ENCODE data around the gene CREB3L1.

Gene CREB3L1

DNA sequence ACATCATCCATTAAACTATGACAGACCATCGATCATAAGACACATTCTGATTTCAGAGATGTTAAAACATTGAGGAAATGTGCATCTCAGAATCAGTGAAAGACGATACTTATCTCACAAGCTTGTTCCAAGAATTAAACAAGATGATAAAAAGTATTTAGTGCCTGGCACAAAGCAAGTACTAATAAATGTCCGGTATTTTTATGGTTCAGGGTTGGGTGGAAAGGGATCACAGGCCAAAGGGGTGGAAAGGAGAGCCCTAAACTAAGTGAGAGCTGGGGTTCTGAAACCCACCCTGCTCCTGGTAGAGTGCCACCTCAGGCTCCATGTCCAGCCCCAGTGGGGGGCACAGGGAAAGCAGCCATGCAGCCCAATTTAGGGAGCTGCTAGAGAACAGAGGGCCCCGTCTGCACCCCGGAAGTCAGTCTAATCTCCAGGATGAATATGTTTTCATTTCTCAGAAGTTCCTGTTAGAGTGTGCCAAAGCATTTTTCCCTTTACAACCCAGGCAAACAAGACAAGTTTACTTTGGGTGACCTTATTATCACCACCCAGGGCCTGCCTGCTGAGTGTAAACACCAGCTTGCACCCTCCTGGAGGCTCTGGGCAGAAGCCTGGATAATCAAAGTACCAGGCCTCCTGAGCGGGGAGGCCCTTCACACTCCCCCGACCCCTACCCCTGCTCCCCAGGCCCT is 3.8 kb upstream of the CREB3L1 start:
- ATAC-seq = no peak
- TF ChIP-seq ZFP30 (CRISPR knock-in tag; IDR thresholded peaks at IDR 0.05) = no peak
- TF ChIP-seq, protein P1, sequence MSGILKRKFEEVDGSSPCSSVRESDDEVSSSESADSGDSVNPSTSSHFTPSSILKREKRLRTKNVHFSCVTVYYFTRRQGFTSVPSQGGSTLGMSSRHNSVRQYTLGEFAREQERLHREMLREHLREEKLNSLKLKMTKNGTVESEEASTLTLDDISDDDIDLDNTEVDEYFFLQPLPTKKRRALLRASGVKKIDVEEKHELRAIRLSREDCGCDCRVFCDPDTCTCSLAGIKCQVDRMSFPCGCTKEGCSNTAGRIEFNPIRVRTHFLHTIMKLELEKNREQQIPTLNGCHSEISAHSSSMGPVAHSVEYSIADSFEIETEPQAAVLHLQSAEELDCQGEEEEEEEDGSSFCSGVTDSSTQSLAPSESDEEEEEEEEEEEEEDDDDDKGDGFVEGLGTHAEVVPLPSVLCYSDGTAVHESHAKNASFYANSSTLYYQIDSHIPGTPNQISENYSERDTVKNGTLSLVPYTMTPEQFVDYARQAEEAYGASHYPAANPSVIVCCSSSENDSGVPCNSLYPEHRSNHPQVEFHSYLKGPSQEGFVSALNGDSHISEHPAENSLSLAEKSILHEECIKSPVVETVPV (CRISPR knock-in tag; IDR thresholded peaks at IDR 0.05) = no peak

DNA sequence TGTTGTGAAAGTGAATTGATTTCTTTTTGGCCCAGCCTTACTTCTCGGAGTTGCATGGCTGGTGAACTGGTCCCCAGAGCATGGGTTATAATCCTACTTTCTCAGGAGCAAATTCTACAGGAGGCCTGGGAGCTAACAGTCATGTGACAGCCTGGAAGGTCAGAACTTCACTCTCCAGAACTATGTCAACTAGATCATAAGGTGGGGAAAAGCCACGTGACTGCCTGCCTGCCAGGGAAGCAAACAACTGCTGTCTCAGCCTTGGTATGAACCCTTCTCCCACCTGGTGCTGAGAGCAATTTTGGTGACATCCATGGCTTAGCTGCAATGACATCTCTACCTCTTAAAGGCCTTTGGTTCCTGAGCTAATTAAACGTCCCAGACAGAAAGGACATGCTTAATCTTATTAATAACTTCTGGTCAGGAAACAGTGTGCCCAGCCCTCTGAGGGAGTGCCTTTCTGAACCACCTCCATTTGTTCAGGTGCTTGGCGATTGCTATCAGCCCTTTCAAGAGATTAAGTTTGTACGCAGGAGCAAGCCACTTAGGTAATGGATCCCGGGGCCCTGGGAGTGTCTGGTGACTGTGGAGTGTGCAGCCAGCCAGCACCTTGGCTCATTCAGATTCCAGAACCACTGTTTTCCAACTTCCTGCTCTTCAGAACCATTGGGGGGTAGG is 1.4 kb upstream of the CREB3L1 start:
- no peak for ATAC-seq
- TF ChIP-seq ZC3H10 (CRISPR knock-in tag; IDR thresholded peaks at IDR 0.05) (no peak), ZFP30 (CRISPR knock-in tag; IDR thresholded peaks at IDR 0.05) (no peak), ZFP3 (CRISPR knock-in tag; IDR thresholded peaks at IDR 0.05) (no peak), ARNTL (CRISPR knock-in tag; IDR thresholded peaks at IDR 0.05; ENCODE audit: borderline replicate concordance, low read depth) (no peak), SNAI2 (CRISPR knock-in tag; IDR thresholded peaks at IDR 0.05) (no peak), ZNF565 (CRISPR knock-in tag; conservative IDR thresholded peaks at IDR 0.05; ENCODE audit: low read depth) (no peak), PPARA (CRISPR knock-in tag; IDR thresholded peaks at IDR 0.05; ENCODE audit: borderline replicate concordance) (no peak), GLIS3 (CRISPR knock-in tag; IDR thresholded peaks at IDR 0.05) (no peak)
- TF ChIP-seq, protein P2, sequence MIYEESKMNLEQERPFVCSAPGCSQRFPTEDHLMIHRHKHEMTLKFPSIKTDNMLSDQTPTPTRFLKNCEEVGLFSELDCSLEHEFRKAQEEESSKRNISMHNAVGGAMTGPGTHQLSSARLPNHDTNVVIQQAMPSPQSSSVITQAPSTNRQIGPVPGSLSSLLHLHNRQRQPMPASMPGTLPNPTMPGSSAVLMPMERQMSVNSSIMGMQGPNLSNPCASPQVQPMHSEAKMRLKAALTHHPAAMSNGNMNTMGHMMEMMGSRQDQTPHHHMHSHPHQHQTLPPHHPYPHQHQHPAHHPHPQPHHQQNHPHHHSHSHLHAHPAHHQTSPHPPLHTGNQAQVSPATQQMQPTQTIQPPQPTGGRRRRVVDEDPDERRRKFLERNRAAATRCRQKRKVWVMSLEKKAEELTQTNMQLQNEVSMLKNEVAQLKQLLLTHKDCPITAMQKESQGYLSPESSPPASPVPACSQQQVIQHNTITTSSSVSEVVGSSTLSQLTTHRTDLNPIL (CRISPR knock-in tag; IDR thresholded peaks at IDR 0.05; ENCODE audit: low read depth) = no peak
- TF ChIP-seq, protein P3, sequence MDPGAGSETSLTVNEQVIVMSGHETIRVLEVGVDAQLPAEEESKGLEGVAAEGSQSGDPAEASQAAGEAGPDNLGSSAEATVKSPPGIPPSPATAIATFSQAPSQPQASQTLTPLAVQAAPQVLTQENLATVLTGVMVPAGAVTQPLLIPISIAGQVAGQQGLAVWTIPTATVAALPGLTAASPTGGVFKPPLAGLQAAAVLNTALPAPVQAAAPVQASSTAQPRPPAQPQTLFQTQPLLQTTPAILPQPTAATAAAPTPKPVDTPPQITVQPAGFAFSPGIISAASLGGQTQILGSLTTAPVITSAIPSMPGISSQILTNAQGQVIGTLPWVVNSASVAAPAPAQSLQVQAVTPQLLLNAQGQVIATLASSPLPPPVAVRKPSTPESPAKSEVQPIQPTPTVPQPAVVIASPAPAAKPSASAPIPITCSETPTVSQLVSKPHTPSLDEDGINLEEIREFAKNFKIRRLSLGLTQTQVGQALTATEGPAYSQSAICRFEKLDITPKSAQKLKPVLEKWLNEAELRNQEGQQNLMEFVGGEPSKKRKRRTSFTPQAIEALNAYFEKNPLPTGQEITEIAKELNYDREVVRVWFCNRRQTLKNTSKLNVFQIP (CRISPR knock-in tag; IDR thresholded peaks at IDR 0.05; ENCODE audit: borderline replicate concordance, low read depth) = no peak
- TF ChIP-seq, protein P1 (CRISPR knock-in tag; IDR thresholded peaks at IDR 0.05) = no peak
- TF ChIP-seq, protein P4, sequence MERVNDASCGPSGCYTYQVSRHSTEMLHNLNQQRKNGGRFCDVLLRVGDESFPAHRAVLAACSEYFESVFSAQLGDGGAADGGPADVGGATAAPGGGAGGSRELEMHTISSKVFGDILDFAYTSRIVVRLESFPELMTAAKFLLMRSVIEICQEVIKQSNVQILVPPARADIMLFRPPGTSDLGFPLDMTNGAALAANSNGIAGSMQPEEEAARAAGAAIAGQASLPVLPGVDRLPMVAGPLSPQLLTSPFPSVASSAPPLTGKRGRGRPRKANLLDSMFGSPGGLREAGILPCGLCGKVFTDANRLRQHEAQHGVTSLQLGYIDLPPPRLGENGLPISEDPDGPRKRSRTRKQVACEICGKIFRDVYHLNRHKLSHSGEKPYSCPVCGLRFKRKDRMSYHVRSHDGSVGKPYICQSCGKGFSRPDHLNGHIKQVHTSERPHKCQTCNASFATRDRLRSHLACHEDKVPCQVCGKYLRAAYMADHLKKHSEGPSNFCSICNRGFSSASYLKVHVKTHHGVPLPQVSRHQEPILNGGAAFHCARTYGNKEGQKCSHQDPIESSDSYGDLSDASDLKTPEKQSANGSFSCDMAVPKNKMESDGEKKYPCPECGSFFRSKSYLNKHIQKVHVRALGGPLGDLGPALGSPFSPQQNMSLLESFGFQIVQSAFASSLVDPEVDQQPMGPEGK (CRISPR knock-in tag; IDR thresholded peaks at IDR 0.05; ENCODE audit: borderline replicate concordance) = no peak

DNA sequence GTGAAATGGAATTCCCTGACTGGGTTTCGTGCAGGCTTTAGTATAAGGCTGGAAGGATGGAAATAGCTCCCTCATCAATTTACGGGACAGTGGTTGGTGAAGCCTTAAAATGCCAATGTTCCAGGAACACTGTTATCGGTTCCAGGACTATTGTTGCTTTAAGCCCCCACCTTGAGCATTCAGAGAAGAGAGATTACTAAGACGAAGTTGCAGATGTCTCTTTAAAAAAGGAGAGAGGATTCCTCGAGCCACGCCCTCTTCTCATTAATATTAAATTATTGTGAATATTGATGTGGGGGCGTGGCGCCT is 195 bp upstream of the CREB3L1 start:
- peak; percentile 40 for ATAC-seq
- TF ChIP-seq PPARA (CRISPR knock-in tag; IDR thresholded peaks at IDR 0.05; ENCODE audit: borderline replicate concordance) (no peak), ZNF565 (CRISPR knock-in tag; conservative IDR thresholded peaks at IDR 0.05; ENCODE audit: low read depth) (no peak), OSR1 (CRISPR knock-in tag; IDR thresholded peaks at IDR 0.05) (no peak), RARB (CRISPR knock-in tag; IDR thresholded peaks at IDR 0.05) (no peak), ISL1 (CRISPR knock-in tag; IDR thresholded peaks at IDR 0.05) (no peak), SNAI2 (CRISPR knock-in tag; IDR thresholded peaks at IDR 0.05) (no peak), ZFP3 (CRISPR knock-in tag; IDR thresholded peaks at IDR 0.05) (no peak), CSDC2 (CRISPR knock-in tag; IDR thresholded peaks at IDR 0.05) (no peak), ZC3H10 (CRISPR knock-in tag; IDR thresholded peaks at IDR 0.05) (no peak), TOX (CRISPR knock-in tag; IDR thresholded peaks at IDR 0.05; ENCODE audit: borderline replicate concordance) (no peak), ESRRG (CRISPR knock-in tag; IDR thresholded peaks at IDR 0.05) (no peak)
- TF ChIP-seq, protein P3 (CRISPR knock-in tag; IDR thresholded peaks at IDR 0.05; ENCODE audit: borderline replicate concordance, low read depth) = no peak
- TF ChIP-seq, protein P2 (CRISPR knock-in tag; IDR thresholded peaks at IDR 0.05; ENCODE audit: low read depth) = no peak
- TF ChIP-seq, protein P5, sequence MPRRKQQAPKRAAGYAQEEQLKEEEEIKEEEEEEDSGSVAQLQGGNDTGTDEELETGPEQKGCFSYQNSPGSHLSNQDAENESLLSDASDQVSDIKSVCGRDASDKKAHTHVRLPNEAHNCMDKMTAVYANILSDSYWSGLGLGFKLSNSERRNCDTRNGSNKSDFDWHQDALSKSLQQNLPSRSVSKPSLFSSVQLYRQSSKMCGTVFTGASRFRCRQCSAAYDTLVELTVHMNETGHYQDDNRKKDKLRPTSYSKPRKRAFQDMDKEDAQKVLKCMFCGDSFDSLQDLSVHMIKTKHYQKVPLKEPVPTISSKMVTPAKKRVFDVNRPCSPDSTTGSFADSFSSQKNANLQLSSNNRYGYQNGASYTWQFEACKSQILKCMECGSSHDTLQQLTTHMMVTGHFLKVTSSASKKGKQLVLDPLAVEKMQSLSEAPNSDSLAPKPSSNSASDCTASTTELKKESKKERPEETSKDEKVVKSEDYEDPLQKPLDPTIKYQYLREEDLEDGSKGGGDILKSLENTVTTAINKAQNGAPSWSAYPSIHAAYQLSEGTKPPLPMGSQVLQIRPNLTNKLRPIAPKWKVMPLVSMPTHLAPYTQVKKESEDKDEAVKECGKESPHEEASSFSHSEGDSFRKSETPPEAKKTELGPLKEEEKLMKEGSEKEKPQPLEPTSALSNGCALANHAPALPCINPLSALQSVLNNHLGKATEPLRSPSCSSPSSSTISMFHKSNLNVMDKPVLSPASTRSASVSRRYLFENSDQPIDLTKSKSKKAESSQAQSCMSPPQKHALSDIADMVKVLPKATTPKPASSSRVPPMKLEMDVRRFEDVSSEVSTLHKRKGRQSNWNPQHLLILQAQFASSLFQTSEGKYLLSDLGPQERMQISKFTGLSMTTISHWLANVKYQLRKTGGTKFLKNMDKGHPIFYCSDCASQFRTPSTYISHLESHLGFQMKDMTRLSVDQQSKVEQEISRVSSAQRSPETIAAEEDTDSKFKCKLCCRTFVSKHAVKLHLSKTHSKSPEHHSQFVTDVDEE (CRISPR knock-in tag; IDR thresholded peaks at IDR 0.05) = no peak

Measured in SK-N-SH treated with all-trans-retinoic acid at 6 μM for 48 hours (cell line).